HL-60 (cell line): ENCODE data around the gene PURA.

Source experiments
- DNase-seq, 2 experiments: peaks; one replicate each; pipeline ENCODE4 v3.0.0-alpha.2; 2010 to 2020; ENCODE audit warnings: low read depth in 1 of 2, low spot score in 1 of 2
- H3K27ac ChIP-seq: fragments of 250-450 bp; sonication (Bioruptor Pico); replicated peaks from 2 replicates; pipeline ENCODE4 v1.5.1; 2020; ENCODE audit warnings: mild to moderate bottlenecking, moderate library complexity
- H3K27me3 ChIP-seq: fragments of 250-450 bp; sonication (Bioruptor Pico); 2 replicates; pipeline ENCODE4 v1.5.1; 2021; ENCODE audit warnings: mild to moderate bottlenecking, moderate library complexity; ENCODE audit not compliant: insufficient read depth, poor library complexity, severe bottlenecking
- H3K4me3 ChIP-seq: replicated peaks from 2 replicates; pipeline ENCODE4 v1.5.1; 2011; ENCODE audit warnings: mild to moderate bottlenecking, control low read depth, low read length; ENCODE audit not compliant: insufficient read depth
- CTCF ChIP-seq: IDR thresholded peaks from one replicate; pipeline ENCODE4 v1.5.1; 2011; ENCODE audit warnings: low read length, control low read depth, inconsistent platforms; ENCODE audit not compliant: insufficient read depth
- GABPA ChIP-seq: IDR thresholded peaks from 2 replicates; pipeline ENCODE4 v1.6.1; 2012; ENCODE audit warnings: low read depth
- POLR2AphosphoS5 ChIP-seq: IDR thresholded peaks from 2 replicates; pipeline ENCODE4 v1.6.1; 2012; ENCODE audit warnings: low read depth
- REST ChIP-seq: IDR thresholded peaks from 2 replicates; pipeline ENCODE4 v1.6.1; 2012; ENCODE audit warnings: low read depth; ENCODE audit not compliant: insufficient replicate concordance
- SPI1 ChIP-seq: IDR thresholded peaks from 2 replicates; pipeline ENCODE4 v1.6.1; 2012; ENCODE audit warnings: low read depth, mild to moderate bottlenecking, borderline replicate concordance

Gene PURA

DNA sequence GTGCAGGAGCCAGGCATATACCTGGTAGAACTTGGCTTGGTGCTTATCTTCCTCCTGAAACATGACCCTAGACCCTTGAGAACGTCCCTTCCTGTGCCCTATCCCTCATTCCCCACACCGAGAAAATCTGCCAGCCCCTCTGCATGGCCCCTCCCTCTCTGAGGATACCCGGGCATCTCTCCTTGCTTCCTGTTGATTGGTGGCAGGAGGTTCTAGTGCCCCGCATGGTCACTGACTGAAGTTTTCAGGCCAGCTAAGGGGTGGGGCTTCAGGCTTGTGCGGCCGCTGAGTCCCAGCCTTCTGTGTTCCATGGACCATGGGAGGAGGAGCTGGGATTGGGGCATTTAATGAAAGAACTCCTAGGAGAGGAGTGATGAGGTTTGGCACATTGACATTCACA, 34.6 kb downstream of the PURA start:
- no peak for DNase-seq
- Histone ChIP-seq H3K27me3 (no peaks in the 10 kb centered on the region), H3K4me3 (no peak overlapping the region), H3K27ac (no peak overlapping the region)
- TF ChIP-seq CTCF (no peak), GABPA (no peak), POLR2AphosphoS5 (no peak), SPI1 (no peak), REST (no peak)

DNA sequence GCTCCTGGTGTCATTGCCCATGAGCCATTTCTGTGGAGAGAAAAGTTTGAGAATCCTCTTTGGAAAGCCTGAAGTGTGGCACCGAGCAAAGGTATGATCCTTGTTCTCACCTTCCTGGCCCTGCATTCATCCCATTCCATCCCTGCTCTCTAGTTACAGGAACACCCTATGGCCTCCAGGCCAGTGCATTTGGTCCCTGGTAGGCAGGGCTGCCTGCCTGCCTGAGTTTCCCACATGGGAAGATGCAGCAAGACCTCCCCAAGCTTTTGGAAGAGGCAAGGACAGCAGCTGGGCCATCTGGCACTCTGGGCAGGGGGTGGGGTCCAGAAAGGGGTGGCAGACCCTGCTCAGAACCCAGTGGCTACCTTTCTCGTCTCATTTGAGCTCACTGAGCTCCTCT, 36.3 kb downstream of the PURA start:
- no peaks in the 10 kb centered on the region for H3K27me3 ChIP-seq
- DNase-seq: no peak
- H3K27ac ChIP-seq: no peak overlapping the region
- no peak for TF ChIP-seq GABPA
- no peak for TF ChIP-seq POLR2AphosphoS5
- TF ChIP-seq CTCF: no peak
- TF ChIP-seq REST: no peak
- no peak for TF ChIP-seq SPI1
- no peak overlapping the region for H3K4me3 ChIP-seq

GRCh38 chr5:140151144-140152021, 37.5 kb downstream of the PURA start:
- Histone ChIP-seq H3K27me3 (no peaks in the 10 kb centered on the region), H3K4me3 (no peak overlapping the region), H3K27ac (no peak overlapping the region)
- DNase-seq: no peak
- TF ChIP-seq REST (no peak), CTCF (no peak), POLR2AphosphoS5 (no peak), SPI1 (no peak), GABPA (no peak)
